ENCODE results near the gene SYNC. TPM values are rescaled to one million over a fixed set of nuclear protein-coding genes. Genes with fewer than 3 reads are reported as not detected.
A peak's percentile ranks its signal among the peaks of the same experiment; 100 is the strongest.

Gene SYNC
- polyA plus RNA-seq, 1 experiment, result 65.1 TPM

DNA sequence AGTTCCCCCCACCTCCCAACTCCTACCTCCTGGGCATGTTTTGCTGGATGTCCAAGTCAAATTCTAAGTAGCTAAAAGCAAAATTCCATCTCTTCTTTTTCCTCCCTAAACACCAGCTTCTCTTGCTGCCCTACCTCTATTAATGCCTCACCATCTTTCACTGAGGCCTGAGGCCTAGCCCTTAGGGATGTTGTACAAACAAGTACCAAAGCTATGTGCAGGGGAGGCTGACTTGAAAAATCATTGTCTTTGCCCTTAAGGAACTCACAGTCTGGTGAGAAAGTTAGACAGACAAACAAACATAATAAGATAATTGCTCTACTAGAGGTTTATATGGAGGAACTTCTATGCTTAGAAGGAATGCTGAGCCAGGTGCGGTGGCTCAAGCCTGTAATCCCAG is 25.3 kb upstream of the SYNC start:
- CTCF ChIA-PET, result interaction anchor here (3.4 kb wide), 1 partner anchor 16 kb away, joined by 19 read pairs; no protein-coding TSS in a partner anchor
- TF ChIP-seq, protein P1, sequence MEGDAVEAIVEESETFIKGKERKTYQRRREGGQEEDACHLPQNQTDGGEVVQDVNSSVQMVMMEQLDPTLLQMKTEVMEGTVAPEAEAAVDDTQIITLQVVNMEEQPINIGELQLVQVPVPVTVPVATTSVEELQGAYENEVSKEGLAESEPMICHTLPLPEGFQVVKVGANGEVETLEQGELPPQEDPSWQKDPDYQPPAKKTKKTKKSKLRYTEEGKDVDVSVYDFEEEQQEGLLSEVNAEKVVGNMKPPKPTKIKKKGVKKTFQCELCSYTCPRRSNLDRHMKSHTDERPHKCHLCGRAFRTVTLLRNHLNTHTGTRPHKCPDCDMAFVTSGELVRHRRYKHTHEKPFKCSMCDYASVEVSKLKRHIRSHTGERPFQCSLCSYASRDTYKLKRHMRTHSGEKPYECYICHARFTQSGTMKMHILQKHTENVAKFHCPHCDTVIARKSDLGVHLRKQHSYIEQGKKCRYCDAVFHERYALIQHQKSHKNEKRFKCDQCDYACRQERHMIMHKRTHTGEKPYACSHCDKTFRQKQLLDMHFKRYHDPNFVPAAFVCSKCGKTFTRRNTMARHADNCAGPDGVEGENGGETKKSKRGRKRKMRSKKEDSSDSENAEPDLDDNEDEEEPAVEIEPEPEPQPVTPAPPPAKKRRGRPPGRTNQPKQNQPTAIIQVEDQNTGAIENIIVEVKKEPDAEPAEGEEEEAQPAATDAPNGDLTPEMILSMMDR (IDR thresholded peaks at IDR 0.05; ENCODE audit: low read depth, low read length), result no peak
- DNase-seq (ENCODE audit: low read depth, low spot score), result no peak
- no peaks in the 10 kb centered on the region for H3K9me3 ChIP-seq (ENCODE audit: control insufficient read depth, insufficient read depth, low read length)
- POLR2A ChIA-PET, result no interaction called here
- no peak overlapping the region for H3K27ac ChIP-seq (ENCODE audit: low read depth, low read length)
- no peak overlapping the region for H3K4me3 ChIP-seq (ENCODE audit: low read depth, low read length)
- no peaks in the 10 kb centered on the region for H3K27me3 ChIP-seq (ENCODE audit: control insufficient read depth, insufficient read depth, low read length)

DNA sequence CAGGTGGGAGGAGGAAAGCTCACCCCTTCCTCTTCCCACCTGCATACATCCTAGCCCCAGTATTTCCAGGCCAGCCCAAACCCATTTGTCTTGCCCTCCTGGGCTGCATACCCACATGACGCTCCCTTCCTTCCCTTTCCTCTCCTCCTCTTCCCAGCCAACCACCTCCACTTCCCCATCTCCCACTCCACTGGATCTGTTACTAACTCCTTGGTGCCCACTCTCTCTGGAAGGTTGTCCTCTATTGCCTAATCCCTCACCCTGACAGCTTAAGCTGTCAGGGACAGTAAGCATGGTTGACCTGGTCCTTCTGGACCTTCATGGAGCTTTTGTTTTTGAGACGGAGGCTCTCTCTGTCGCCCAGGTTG is 23.0 kb upstream of the SYNC start:
- CTCF ChIA-PET, result interaction anchor here (0.9 to 2.1 kb wide), 2 partner anchors 13 to 47 kb away, joined by 3 to 22 read pairs; no protein-coding TSS in a partner anchor
- TF ChIP-seq, protein P1 (IDR thresholded peaks at IDR 0.05; ENCODE audit: low read depth, low read length), result no peak
- DNase-seq (ENCODE audit: low read depth, low spot score), result no peak

DNA sequence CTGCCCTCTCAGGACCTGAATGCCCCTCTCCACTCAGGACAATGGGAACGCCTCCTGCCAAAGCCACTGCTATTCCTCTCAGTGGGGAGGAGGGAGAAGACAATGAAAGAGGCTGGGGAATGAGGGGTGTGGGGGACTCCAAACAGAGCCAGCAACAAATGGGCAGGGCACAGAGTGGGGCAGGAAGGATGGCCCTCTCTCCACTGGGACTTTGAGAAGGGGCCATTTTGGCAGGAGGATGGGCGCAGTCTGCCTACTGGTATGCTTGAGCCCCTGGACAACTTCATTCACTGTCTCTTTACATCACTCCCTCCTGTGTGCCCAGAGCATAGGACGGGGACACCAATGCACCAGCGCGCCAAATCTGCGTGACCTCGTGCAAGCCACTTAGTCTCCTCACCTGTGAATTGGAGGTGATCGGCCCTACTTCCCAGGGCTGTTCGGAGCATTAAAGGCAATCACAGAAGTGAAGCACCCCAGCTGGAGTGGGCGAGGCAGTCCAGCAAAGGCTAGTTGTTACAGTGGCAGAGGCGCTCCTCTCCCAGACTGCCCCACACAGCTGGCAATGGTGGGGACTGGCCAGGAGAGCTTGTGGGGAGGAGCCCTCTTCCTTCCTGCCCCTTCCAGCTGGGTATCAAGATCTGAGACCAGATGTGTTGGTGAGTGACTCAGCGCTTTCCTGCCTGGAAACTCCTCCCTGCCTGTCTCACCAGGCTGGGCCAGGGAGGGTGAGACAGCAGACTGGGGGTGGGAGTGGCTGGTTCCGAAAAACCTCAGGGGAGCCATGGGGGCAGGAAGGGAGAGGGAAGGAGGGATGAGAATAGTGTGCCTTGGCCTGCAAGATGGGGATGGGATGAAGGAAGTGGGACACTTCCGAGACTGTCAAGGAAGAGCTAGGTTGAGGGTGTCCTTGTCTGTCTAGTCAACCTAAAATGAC is 22.4 kb upstream of the SYNC start:
- POLR2A ChIA-PET, result interaction anchor here (0.6 to 1.1 kb wide), 4 partner anchors 12 to 228 kb away, joined by 3 to 11 read pairs (median 6); partner anchors contain the start of genes RBBP4 and ZBTB8OS
- Histone ChIP-seq H3K9me3 (ENCODE audit: control insufficient read depth, insufficient read depth, low read length) (no peaks in the 10 kb centered on the region), H3K27ac (ENCODE audit: low read depth, low read length) (peak overlapping the region; percentile 68), H3K4me3 (ENCODE audit: low read depth, low read length) (peak overlapping the region; percentile 20; the same call in 1 of the 2 replicates), H3K27me3 (ENCODE audit: control insufficient read depth, insufficient read depth, low read length) (no peaks in the 10 kb centered on the region)
- TF ChIP-seq, protein P1 (IDR thresholded peaks at IDR 0.05; ENCODE audit: low read depth, low read length), result no peak
- peak; percentile 88 for DNase-seq (ENCODE audit: low read depth, low spot score)
- CTCF ChIA-PET, result interaction anchor here (0.9 to 4.5 kb wide), 3 partner anchors 12 to 48 kb away, joined by 3 to 24 read pairs (median 22); no protein-coding TSS in a partner anchor

More for the DNA sequence above, 23.0 kb upstream of the SYNC start:
- Histone ChIP-seq H3K27ac (ENCODE audit: low read depth, low read length) (peak overlapping the region; percentile 68), H3K4me3 (ENCODE audit: low read depth, low read length) (no peak overlapping the region), H3K27me3 (ENCODE audit: control insufficient read depth, insufficient read depth, low read length) (no peaks in the 10 kb centered on the region), H3K9me3 (ENCODE audit: control insufficient read depth, insufficient read depth, low read length) (no peaks in the 10 kb centered on the region)
- POLR2A ChIA-PET, result interaction anchor here (0.7 to 1.1 kb wide), 3 partner anchors 22 to 229 kb away, joined by 3 to 11 read pairs (median 4); partner anchors contain the start of genes RBBP4 and ZBTB8OS

DNA sequence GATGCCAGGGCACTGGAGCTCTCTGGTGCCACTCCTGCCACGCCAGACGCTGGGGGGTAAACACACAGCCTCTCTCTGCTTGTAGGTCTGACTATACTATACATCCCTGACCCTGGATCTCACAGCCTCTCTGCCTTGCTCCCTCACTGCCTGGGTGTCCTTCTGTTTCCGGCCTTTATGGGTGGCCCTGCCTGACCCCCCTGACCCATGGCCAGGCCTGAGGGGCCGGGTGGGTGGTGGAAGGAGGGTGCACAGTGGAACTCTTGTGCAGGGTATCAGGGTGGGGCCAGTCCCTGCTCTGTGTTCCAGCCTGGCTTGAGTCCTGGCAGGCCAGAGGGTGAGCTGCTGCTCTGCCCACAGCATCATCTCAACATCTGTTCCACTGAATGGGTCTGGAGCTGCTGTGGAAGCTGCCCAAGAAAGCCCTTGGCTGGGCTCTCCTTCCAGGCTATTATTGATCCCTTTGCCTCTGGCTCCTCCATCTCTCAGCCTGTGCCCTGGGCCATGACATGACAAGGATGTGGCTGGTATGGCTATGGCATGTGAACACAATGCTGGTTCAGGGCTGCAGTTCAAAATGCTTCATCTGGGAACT is 17.2 kb upstream of the SYNC start:
- Histone ChIP-seq H3K4me3 (ENCODE audit: low read depth, low read length) (no peak overlapping the region), H3K9me3 (ENCODE audit: control insufficient read depth, insufficient read depth, low read length) (no peaks in the 10 kb centered on the region), H3K27ac (ENCODE audit: low read depth, low read length) (no peak overlapping the region), H3K27me3 (ENCODE audit: control insufficient read depth, insufficient read depth, low read length) (no peaks in the 10 kb centered on the region)
- ChIA-PET POLR2A (no interaction called here), CTCF (no interaction called here)
- TF ChIP-seq, protein P1 (IDR thresholded peaks at IDR 0.05; ENCODE audit: low read depth, low read length), result no peak
- no peak for DNase-seq (ENCODE audit: low read depth, low spot score)
